Measurements from ENCODE around the gene ADAMTS6.

Gene ADAMTS6

DNA sequence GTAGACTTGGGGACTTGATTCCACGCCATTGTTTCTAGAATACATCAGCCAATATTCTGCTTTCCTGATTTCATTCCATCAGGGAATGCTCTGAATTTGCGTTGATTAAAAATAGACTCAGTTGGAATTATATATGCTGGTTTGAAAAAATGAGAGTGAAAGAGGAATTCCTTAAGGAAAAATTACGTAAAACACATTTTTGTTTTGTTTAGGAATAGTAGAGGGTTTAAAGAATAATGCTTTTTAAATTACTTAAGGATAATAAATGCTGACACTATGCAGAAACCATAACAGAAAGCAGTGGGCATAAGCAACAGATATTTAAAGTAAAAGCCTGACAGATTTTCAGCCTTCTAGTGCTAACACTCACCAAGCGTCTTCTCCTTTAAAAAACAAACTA lies 235.0 kb downstream of the ADAMTS6 start:
- Histone ChIP-seq H3K27ac (ENCODE audit: low read depth, low read length) (no peak overlapping the region), H3K9ac (ENCODE audit: low read length) (no peak overlapping the region), H3K79me2 (ENCODE audit: control insufficient read depth, insufficient read depth, low read length) (no peaks in the 10 kb centered on the region), H3K27me3 (ENCODE audit: insufficient read depth, low read length, poor library complexity) (no peaks in the 10 kb centered on the region), H4K5ac (ENCODE audit: low read length) (no peak overlapping the region), H3K56ac (ENCODE audit: low read length) (no peak overlapping the region), H2BK120ac (ENCODE audit: low read depth, low read length) (no peak overlapping the region), H3K79me1 (ENCODE audit: low read length) (no peaks in the 10 kb centered on the region), H3K4ac (ENCODE audit: low read depth, low read length) (no peak overlapping the region), H3K36me3 (ENCODE audit: control insufficient read depth, insufficient read depth, low read length) (no peaks in the 10 kb centered on the region), H3K4me1 (ENCODE audit: control insufficient read depth, low read depth, low read length) (peaks cover 2% of the 10 kb centered on the region), H2BK15ac (replicated peaks; ENCODE audit: low read depth) (no peak overlapping the region), H2BK5ac (ENCODE audit: low read length) (no peak overlapping the region), H3K18ac (ENCODE audit: low read length) (no peak overlapping the region), H2AK5ac (ENCODE audit: low read length) (no peak overlapping the region), H3K23ac (ENCODE audit: low read length) (no peak overlapping the region), H4K8ac (ENCODE audit: low read depth, low read length) (no peak overlapping the region), H3K4me3 (ENCODE audit: low read length) (no peak overlapping the region), H3K4me2 (ENCODE audit: low read length) (no peak overlapping the region)
- no peak for DNase-seq
- 100% methylated on average over 1 of the region's 4 CpGs for WGBS (ENCODE audit: extremely low coverage, insufficient coverage, low lambda C conversion rate)

DNA sequence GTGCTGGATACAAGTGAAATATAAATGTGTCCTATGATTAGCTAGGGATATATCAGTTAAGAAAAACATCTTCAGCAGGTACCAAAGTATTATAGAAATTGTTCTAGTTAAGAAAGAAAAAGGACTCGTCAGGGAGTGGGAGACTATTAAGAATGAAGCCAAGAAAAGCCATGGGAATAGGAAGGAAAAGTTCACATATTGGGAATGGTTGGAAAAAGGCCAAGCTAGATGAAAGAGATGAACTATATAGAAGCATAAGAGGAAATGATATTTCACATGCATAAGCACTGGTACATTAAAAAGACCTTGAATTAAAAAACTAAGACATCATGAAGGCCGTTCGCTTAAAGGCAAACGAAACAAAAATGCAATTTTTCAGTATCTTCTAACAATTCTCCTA lies 237.7 kb downstream of the ADAMTS6 start:
- no CpG with 5 or more reads among the region's 4 CpGs for WGBS (ENCODE audit: extremely low coverage, insufficient coverage, low lambda C conversion rate)
- Histone ChIP-seq H3K23ac (ENCODE audit: low read length) (no peak overlapping the region), H2BK5ac (ENCODE audit: low read length) (no peak overlapping the region), H3K4me3 (ENCODE audit: low read length) (no peak overlapping the region), H2AK5ac (ENCODE audit: low read length) (no peak overlapping the region), H3K4ac (ENCODE audit: low read depth, low read length) (no peak overlapping the region), H3K27ac (ENCODE audit: low read depth, low read length) (no peak overlapping the region), H3K4me2 (ENCODE audit: low read length) (no peak overlapping the region), H3K4me1 (ENCODE audit: control insufficient read depth, low read depth, low read length) (peaks cover 2% of the 10 kb centered on the region), H3K9ac (ENCODE audit: low read length) (no peak overlapping the region), H3K56ac (ENCODE audit: low read length) (no peak overlapping the region), H3K79me1 (ENCODE audit: low read length) (no peaks in the 10 kb centered on the region), H2BK15ac (replicated peaks; ENCODE audit: low read depth) (no peak overlapping the region), H3K79me2 (ENCODE audit: control insufficient read depth, insufficient read depth, low read length) (no peaks in the 10 kb centered on the region), H3K18ac (ENCODE audit: low read length) (no peak overlapping the region), H4K8ac (ENCODE audit: low read depth, low read length) (no peak overlapping the region), H3K27me3 (ENCODE audit: insufficient read depth, low read length, poor library complexity) (no peaks in the 10 kb centered on the region), H3K36me3 (ENCODE audit: control insufficient read depth, insufficient read depth, low read length) (no peaks in the 10 kb centered on the region), H4K5ac (ENCODE audit: low read length) (no peak overlapping the region), H2BK120ac (ENCODE audit: low read depth, low read length) (no peak overlapping the region)
- DNase-seq = no peak

DNA sequence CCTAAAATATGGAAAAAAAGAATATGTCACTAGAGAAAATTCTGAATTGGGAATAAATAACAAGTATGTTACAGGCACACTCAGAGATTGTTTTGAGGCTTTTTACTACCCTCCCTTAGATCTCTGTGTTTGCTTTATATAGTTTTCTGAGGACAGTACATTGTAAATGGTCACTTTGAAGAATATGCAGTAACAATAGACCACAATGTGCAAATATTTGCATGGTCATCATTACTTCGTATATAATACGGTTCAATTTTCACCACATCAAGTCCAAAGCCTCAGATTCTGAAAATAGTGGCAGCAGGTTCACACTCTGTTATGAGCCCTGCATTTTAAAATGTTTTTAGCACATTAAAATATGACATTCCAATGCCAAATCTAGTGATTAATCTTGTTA lies 238.6 kb downstream of the ADAMTS6 start:
- no peak overlapping the region for H3K56ac ChIP-seq (ENCODE audit: low read length)
- H3K27me3 ChIP-seq (ENCODE audit: insufficient read depth, low read length, poor library complexity) = no peaks in the 10 kb centered on the region
- H4K5ac ChIP-seq (ENCODE audit: low read length) = no peak overlapping the region
- no peak overlapping the region for H2BK120ac ChIP-seq (ENCODE audit: low read depth, low read length)
- H2BK15ac ChIP-seq (replicated peaks; ENCODE audit: low read depth) = no peak overlapping the region
- no peak overlapping the region for H3K4me3 ChIP-seq (ENCODE audit: low read length)
- no peak overlapping the region for H3K9ac ChIP-seq (ENCODE audit: low read length)
- H3K23ac ChIP-seq (ENCODE audit: low read length) = no peak overlapping the region
- no CpG with 5 or more reads among the region's 2 CpGs for WGBS (ENCODE audit: extremely low coverage, insufficient coverage, low lambda C conversion rate)
- no peak overlapping the region for H4K8ac ChIP-seq (ENCODE audit: low read depth, low read length)
- no peak overlapping the region for H2AK5ac ChIP-seq (ENCODE audit: low read length)
- no peak overlapping the region for H3K27ac ChIP-seq (ENCODE audit: low read depth, low read length)
- H3K4me1 ChIP-seq (ENCODE audit: control insufficient read depth, low read depth, low read length) = peaks cover 2% of the 10 kb centered on the region
- DNase-seq = no peak
- H2BK5ac ChIP-seq (ENCODE audit: low read length) = no peak overlapping the region
- no peak overlapping the region for H3K18ac ChIP-seq (ENCODE audit: low read length)
- no peak overlapping the region for H3K4ac ChIP-seq (ENCODE audit: low read depth, low read length)
- H3K36me3 ChIP-seq (ENCODE audit: control insufficient read depth, insufficient read depth, low read length) = no peaks in the 10 kb centered on the region
- H3K79me2 ChIP-seq (ENCODE audit: control insufficient read depth, insufficient read depth, low read length) = no peaks in the 10 kb centered on the region
- H3K79me1 ChIP-seq (ENCODE audit: low read length) = no peaks in the 10 kb centered on the region
- H3K4me2 ChIP-seq (ENCODE audit: low read length) = no peak overlapping the region

DNA sequence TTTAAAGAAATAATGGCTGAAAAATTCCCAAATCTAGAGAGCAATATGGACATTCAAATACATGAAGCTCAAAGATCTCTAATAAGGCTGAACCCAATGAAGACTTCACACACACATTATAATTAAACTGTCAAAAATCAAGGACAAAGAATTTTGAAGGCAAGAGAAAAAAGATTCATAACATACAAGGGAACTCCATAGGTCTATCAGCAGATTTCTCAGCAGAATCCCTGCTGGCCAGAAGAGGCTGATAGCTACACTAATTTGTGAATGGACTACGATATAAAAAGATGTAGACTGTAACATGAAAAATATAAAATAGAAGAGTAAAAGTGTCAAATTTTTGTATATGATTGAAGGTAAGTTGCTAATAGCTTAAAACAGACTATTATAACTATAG lies 251.9 kb downstream of the ADAMTS6 start:
- DNase-seq = no peak
- Histone ChIP-seq H3K9ac (ENCODE audit: low read length) (no peak overlapping the region), H3K36me3 (ENCODE audit: control insufficient read depth, insufficient read depth, low read length) (no peaks in the 10 kb centered on the region), H3K56ac (ENCODE audit: low read length) (no peak overlapping the region), H3K27me3 (ENCODE audit: insufficient read depth, low read length, poor library complexity) (no peaks in the 10 kb centered on the region), H2BK15ac (replicated peaks; ENCODE audit: low read depth) (no peak overlapping the region), H3K18ac (ENCODE audit: low read length) (no peak overlapping the region), H4K8ac (ENCODE audit: low read depth, low read length) (no peak overlapping the region), H4K5ac (ENCODE audit: low read length) (no peak overlapping the region), H3K4me3 (ENCODE audit: low read length) (no peak overlapping the region), H3K23ac (ENCODE audit: low read length) (no peak overlapping the region), H3K4me1 (ENCODE audit: control insufficient read depth, low read depth, low read length) (no peaks in the 10 kb centered on the region), H2AK5ac (ENCODE audit: low read length) (no peak overlapping the region), H2BK5ac (ENCODE audit: low read length) (no peak overlapping the region), H3K4me2 (ENCODE audit: low read length) (no peak overlapping the region), H3K79me1 (ENCODE audit: low read length) (no peaks in the 10 kb centered on the region), H3K79me2 (ENCODE audit: control insufficient read depth, insufficient read depth, low read length) (no peaks in the 10 kb centered on the region), H2BK120ac (ENCODE audit: low read depth, low read length) (no peak overlapping the region), H3K27ac (ENCODE audit: low read depth, low read length) (no peak overlapping the region), H3K4ac (ENCODE audit: low read depth, low read length) (no peak overlapping the region)
- WGBS (ENCODE audit: extremely low coverage, insufficient coverage, low lambda C conversion rate) = no CpG with 5 or more reads among the region's 1 CpG

DNA sequence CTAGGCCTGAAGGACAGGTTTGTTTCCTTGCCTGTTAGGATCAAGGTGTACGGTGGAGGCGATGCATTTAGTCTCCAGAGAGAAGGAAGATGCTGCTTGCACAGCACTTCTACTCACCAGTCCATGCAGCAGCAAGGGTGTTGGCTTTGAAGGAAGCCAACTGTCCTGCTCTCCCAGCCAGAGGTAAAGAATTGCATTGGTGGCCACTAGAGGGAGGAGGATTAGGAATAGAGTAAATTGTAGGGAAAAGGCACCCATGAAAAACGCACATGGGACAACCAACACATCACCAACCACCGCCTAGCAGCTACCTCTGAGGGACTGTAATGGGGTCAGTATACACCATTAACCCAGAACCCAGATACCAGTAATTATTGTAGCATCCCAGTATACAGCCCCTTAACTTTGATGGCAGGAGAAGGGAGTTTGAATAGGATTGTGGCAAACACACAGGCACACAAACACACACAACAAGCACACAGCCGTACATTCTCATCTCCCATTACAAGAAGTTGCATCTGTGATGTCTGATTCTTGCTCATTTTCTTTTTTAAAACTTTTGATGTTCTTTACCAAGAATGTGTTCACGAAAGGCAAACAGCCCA lies 267.7 kb downstream of the ADAMTS6 start:
- no peaks in the 10 kb centered on the region for H3K4me1 ChIP-seq (ENCODE audit: control insufficient read depth, low read depth, low read length)
- no CpG with 5 or more reads among the region's 6 CpGs for WGBS (ENCODE audit: extremely low coverage, insufficient coverage, low lambda C conversion rate)

DNA sequence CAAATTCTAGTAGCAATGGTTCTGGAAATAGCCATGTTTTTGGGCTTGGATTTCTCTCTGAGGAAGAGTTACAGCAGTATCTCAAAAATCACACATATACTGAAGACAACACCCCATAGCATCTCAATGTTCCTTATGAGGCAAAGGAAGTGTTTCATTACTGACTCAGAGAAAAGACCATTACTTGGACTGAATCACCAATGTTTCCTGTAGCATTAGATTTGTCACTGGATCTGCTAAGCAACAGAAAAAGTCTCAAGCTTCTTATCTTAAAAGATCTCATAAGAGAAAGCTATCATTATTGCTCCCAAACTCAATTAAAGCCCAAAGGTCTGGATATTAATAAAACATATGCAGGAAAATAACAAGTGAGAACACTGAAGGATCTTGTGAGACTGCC lies 272.4 kb downstream of the ADAMTS6 start:
- H3K4ac ChIP-seq (ENCODE audit: low read depth, low read length) = no peak overlapping the region
- H2AK5ac ChIP-seq (ENCODE audit: low read length) = no peak overlapping the region
- no peaks in the 10 kb centered on the region for H3K79me2 ChIP-seq (ENCODE audit: control insufficient read depth, insufficient read depth, low read length)
- H3K4me2 ChIP-seq (ENCODE audit: low read length) = no peak overlapping the region
- H3K56ac ChIP-seq (ENCODE audit: low read length) = no peak overlapping the region
- no peak overlapping the region for H3K9ac ChIP-seq (ENCODE audit: low read length)
- no peak overlapping the region for H2BK120ac ChIP-seq (ENCODE audit: low read depth, low read length)
- no peak overlapping the region for H2BK5ac ChIP-seq (ENCODE audit: low read length)
- H3K27ac ChIP-seq (ENCODE audit: low read depth, low read length) = no peak overlapping the region
- no peak overlapping the region for H2BK15ac ChIP-seq (replicated peaks; ENCODE audit: low read depth)
- no peak overlapping the region for H3K4me3 ChIP-seq (ENCODE audit: low read length)
- no peaks in the 10 kb centered on the region for H3K79me1 ChIP-seq (ENCODE audit: low read length)
- H3K27me3 ChIP-seq (ENCODE audit: insufficient read depth, low read length, poor library complexity) = no peaks in the 10 kb centered on the region
- H4K5ac ChIP-seq (ENCODE audit: low read length) = no peak overlapping the region
- H3K4me1 ChIP-seq (ENCODE audit: control insufficient read depth, low read depth, low read length) = no peaks in the 10 kb centered on the region
- no peak overlapping the region for H3K18ac ChIP-seq (ENCODE audit: low read length)
- no peaks in the 10 kb centered on the region for H3K36me3 ChIP-seq (ENCODE audit: control insufficient read depth, insufficient read depth, low read length)
- H4K8ac ChIP-seq (ENCODE audit: low read depth, low read length) = no peak overlapping the region
- H3K23ac ChIP-seq (ENCODE audit: low read length) = no peak overlapping the region
- DNase-seq = no peak

More for the DNA sequence above, 267.7 kb downstream of the ADAMTS6 start:
- Histone ChIP-seq H4K5ac (ENCODE audit: low read length) (no peak overlapping the region), H2BK5ac (ENCODE audit: low read length) (no peak overlapping the region), H4K8ac (ENCODE audit: low read depth, low read length) (no peak overlapping the region), H3K18ac (ENCODE audit: low read length) (no peak overlapping the region), H3K9ac (ENCODE audit: low read length) (no peak overlapping the region), H3K56ac (ENCODE audit: low read length) (no peak overlapping the region), H3K79me2 (ENCODE audit: control insufficient read depth, insufficient read depth, low read length) (no peaks in the 10 kb centered on the region), H2AK5ac (ENCODE audit: low read length) (no peak overlapping the region), H3K4me3 (ENCODE audit: low read length) (no peak overlapping the region), H3K4ac (ENCODE audit: low read depth, low read length) (no peak overlapping the region), H3K27me3 (ENCODE audit: insufficient read depth, low read length, poor library complexity) (no peaks in the 10 kb centered on the region), H3K27ac (ENCODE audit: low read depth, low read length) (no peak overlapping the region), H3K36me3 (ENCODE audit: control insufficient read depth, insufficient read depth, low read length) (no peaks in the 10 kb centered on the region), H3K4me2 (ENCODE audit: low read length) (no peak overlapping the region), H3K23ac (ENCODE audit: low read length) (no peak overlapping the region), H2BK15ac (replicated peaks; ENCODE audit: low read depth) (no peak overlapping the region), H3K79me1 (ENCODE audit: low read length) (no peaks in the 10 kb centered on the region), H2BK120ac (ENCODE audit: low read depth, low read length) (no peak overlapping the region)
- DNase-seq = peak; percentile 72
